Suprapubic skin (tissue), 4 donors: Measurements from ENCODE around the gene LONP2. TPM values are rescaled to one million over a fixed set of nuclear protein-coding genes. Genes with fewer than 3 reads are reported as not detected.

Experiments used
- DNase-seq, 2 donors: peaks; one replicate each; pipeline ENCODE4 v3.0.0-alpha.2; 2019; ENCODE audit warnings: low spot score in 2 of 2
- H3K27ac ChIP-seq: fragments of 200-600 bp; sonication (generic); one replicate; pipeline ENCODE4 v1.5.1; 2019
- H3K27me3 ChIP-seq: fragments of 200-600 bp; sonication (generic); one replicate; pipeline ENCODE4 v1.5.1; 2019
- H3K36me3 ChIP-seq: fragments of 200-600 bp; sonication (generic); one replicate; pipeline ENCODE4 v1.5.1; 2019
- H3K4me1 ChIP-seq: fragments of 200-600 bp; sonication (generic); one replicate; pipeline ENCODE4 v1.5.1; 2019
- H3K4me3 ChIP-seq: fragments of 200-600 bp; sonication (generic); one replicate; pipeline ENCODE4 v1.5.1; 2019; ENCODE audit warnings: mild to moderate bottlenecking
- H3K9me3 ChIP-seq: fragments of 200-600 bp; sonication (generic); one replicate; pipeline ENCODE4 v1.5.1; 2019
- EP300 ChIP-seq: sonication (generic); formaldehyde crosslinking; IDR thresholded peaks from one replicate; pipeline ENCODE4 v1.6.1; 2017; ENCODE audit warnings: antibody characterized with exemption
- POLR2A ChIP-seq, 2 donors: fragments of 450-650 bp; IDR thresholded peaks; one replicate each; pipeline ENCODE4 v1.6.1; 2017; ENCODE audit warnings: antibody characterized with exemption in 2 of 2, mild to moderate bottlenecking in 2 of 2, moderate library complexity in 2 of 2
- POLR2AphosphoS5 ChIP-seq, 3 donors: sonication (generic); formaldehyde crosslinking; IDR thresholded peaks; one replicate each; pipeline ENCODE4 v1.6.1; 2017; ENCODE audit warnings: antibody characterized with exemption in 3 of 3
- WGBS: methylation state at CpG from one replicate; pipeline ENCODE4 v1.1.5; 2018; 5-methylcytosine and 5-hydroxymethylcytosine counted together
- total RNA-seq, 4 donors: library from RNA; depleted of rRNA; stranded (reverse); fragments of >200 nt; gene quantifications; one replicate each; pipeline ENCODE4 v1.1.0, GENCODE V29; 2016
- TF ChIP-seq, protein P1 (sequence below), 2 donors: fragments of 200-600 bp in 1 of 2; fragments of 450-650 bp in 1 of 2; sonication (generic) in 1 of 2; IDR thresholded peaks; one replicate each; pipeline ENCODE4 v1.5.1; 2016 to 2019; ENCODE audit warnings: antibody characterized with exemption in 2 of 2, mild to moderate bottlenecking in 1 of 2, moderate library complexity in 1 of 2

The LONP2 gene
- total RNA-seq, 4 donors from 2014 or later: 39.6 to 97.9 (median 52.8) TPM

DNA sequence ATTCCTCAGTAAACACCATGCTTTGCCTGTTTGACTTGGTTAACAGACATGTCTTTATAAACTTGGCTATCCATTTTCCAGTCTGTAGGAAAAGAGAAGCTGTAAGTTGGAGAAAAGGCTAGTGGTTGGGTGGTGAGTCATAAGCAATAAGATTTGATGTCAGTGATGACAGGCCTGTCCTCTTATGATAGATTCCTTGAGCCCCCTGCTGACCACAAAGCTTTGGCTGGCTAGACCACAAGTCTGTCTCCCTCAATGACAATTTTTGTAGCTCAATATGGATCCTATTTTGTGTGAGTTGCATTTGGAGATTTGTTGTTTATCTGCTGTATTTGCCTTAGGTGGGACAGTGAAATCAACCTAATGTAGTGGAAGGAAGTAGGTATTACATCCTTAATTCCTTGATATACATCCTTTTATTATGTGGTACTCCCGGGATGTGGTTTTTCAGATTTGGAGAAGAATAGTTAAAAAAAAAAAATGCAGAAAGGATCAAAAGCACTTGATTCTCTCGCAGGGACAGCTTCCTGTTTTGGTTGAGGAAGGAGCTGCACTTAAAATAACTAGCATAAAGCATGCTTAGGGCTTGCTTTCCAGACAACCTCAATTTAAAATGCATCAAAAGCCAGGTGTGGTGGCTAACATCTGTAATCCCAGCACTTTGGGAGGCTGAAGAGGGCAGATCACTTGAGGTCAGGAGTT lies 73.7 kb downstream of the LONP2 start:
- Histone ChIP-seq H3K27me3 (no peaks in the 10 kb centered on the region), H3K4me3 (no peak overlapping the region), H3K4me1 (peaks cover 3% of the 10 kb centered on the region), H3K9me3 (no peaks in the 10 kb centered on the region), H3K27ac (no peak overlapping the region), H3K36me3 (peaks cover 22% of the 10 kb centered on the region)
- DNase-seq: no peak
- WGBS: 65% methylated on average over 2 of the region's 2 CpGs
- TF ChIP-seq, protein P1, sequence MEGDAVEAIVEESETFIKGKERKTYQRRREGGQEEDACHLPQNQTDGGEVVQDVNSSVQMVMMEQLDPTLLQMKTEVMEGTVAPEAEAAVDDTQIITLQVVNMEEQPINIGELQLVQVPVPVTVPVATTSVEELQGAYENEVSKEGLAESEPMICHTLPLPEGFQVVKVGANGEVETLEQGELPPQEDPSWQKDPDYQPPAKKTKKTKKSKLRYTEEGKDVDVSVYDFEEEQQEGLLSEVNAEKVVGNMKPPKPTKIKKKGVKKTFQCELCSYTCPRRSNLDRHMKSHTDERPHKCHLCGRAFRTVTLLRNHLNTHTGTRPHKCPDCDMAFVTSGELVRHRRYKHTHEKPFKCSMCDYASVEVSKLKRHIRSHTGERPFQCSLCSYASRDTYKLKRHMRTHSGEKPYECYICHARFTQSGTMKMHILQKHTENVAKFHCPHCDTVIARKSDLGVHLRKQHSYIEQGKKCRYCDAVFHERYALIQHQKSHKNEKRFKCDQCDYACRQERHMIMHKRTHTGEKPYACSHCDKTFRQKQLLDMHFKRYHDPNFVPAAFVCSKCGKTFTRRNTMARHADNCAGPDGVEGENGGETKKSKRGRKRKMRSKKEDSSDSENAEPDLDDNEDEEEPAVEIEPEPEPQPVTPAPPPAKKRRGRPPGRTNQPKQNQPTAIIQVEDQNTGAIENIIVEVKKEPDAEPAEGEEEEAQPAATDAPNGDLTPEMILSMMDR (IDR thresholded peaks at IDR 0.05): no peak
- TF ChIP-seq EP300: no peak
- TF ChIP-seq POLR2A (IDR thresholded peaks at IDR 0.05): no peak
- TF ChIP-seq POLR2AphosphoS5 (IDR thresholded peaks at IDR 0.05): no peak

DNA sequence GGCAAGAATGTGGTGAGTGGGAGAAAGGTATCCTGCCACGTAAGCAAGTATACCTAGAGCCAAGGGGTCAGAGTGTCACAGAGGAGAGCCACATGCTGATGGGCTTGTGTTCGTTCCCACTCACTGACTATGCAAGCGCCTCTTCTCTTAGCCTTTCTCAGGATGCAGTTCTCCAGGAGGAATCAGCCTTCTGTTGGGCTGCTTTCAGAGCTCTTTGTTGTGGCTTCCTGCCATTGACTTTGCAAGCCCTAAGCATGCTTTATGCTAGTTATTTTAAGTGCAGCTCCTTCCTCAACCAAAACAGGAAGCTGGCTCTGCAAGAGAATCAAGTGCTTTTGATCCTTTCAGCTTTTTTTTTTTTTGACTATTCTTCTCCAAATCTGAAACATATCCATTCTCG lies 74.5 kb downstream of the LONP2 start:
- Histone ChIP-seq H3K4me3 (no peak overlapping the region), H3K27ac (no peak overlapping the region), H3K9me3 (no peaks in the 10 kb centered on the region), H3K36me3 (peaks cover 17% of the 10 kb centered on the region), H3K4me1 (peaks cover 3% of the 10 kb centered on the region), H3K27me3 (no peaks in the 10 kb centered on the region)
- WGBS: 56% methylated on average over 4 of the region's 4 CpGs
- TF ChIP-seq EP300 (no peak), POLR2AphosphoS5 (IDR thresholded peaks at IDR 0.05) (no peak), POLR2A (IDR thresholded peaks at IDR 0.05) (no peak)
- TF ChIP-seq, protein P1 (IDR thresholded peaks at IDR 0.05): no peak
- no peak for DNase-seq

DNA sequence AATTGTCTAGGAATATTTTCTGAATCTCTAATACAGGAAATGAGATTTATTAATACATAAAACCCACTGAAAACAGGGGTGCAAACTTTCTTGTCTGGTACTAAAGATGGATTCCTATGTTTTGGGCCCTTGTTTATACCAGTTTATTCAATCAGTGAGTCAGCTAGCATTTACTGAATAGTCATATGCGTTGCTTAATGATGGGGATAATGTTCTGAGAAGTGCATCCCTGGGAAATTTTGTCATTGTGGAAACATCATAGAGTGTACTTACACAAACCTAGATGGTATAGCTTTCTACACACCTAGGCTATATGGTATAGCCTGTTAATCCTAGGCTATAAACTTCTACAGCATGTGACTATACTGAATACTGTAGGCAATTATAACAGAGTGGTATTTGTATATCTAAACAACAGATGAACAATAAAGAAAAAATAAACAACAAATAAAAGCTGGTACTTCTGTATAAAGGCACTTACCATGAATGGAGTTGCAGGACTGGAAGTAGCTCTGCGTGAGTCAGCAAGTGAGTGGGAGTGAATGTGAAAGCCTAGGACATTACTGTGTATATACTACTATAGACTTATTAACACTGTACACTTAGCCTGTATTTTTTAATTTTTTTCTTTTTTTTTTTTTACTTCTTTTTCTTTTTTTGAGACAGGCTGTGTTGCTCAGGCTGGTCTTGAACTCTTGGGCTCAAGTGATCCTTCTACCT lies 77.4 kb downstream of the LONP2 start:
- no peak for TF ChIP-seq POLR2A (IDR thresholded peaks at IDR 0.05)
- no peak for TF ChIP-seq EP300
- no peak for TF ChIP-seq POLR2AphosphoS5 (IDR thresholded peaks at IDR 0.05)
- TF ChIP-seq, protein P1 (IDR thresholded peaks at IDR 0.05): no peak
- Histone ChIP-seq H3K9me3 (no peaks in the 10 kb centered on the region), H3K4me1 (peaks cover 3% of the 10 kb centered on the region), H3K27me3 (no peaks in the 10 kb centered on the region), H3K4me3 (no peak overlapping the region), H3K36me3 (peaks cover 16% of the 10 kb centered on the region), H3K27ac (no peak overlapping the region)
- no peak for DNase-seq
- 80% methylated on average over 2 of the region's 2 CpGs for WGBS

DNA sequence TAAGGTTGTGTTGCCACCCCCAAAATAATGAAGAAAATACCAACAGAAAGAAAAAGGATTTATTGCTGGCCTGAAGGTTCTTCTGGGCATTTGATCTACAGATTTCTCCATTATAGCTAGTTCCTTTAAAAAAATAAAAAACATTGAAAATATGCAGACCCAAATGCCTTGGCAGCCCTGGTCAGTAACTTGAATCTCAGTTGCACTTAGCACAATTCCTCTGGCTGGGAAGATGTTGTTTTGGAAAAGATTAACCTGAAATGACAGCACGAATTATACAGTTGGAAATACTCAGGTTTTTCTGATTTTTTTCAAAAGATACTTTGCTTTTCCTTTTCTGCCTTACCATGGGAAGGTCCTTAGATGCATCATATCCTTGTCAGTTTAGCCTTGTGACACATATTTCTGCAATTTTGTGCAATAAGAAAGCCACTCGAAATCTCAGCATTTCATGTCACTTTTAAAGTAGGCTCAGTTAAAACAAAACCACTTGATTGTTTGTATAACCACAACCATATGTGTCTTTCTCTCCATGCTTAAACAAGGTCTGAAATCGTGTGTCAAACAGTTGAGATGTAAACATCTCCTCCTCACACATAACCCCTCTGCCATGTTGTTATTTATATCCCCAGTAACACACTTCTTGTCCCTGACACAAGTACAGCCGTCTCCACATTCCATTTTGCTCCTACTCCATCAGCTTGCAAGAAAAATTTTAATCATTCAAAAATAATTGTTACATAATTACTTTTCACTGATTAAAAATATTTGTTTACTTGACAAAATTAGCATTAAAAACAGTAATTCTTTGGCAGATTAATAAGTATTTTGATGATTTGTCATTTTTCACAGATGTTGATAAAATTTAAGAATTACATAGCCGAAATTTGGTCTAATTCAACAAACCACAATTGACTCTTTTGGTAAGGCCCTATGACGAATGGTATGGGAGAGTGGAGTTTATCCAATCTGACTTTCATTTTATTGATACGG lies 80.0 kb downstream of the LONP2 start:
- 78% methylated on average over 7 of the region's 7 CpGs for WGBS
- Histone ChIP-seq H3K27me3 (no peaks in the 10 kb centered on the region), H3K4me1 (peaks cover under 1% of the 10 kb centered on the region), H3K27ac (no peak overlapping the region), H3K9me3 (no peaks in the 10 kb centered on the region), H3K4me3 (no peak overlapping the region), H3K36me3 (peaks cover 11% of the 10 kb centered on the region)
- TF ChIP-seq EP300: no peak
- no peak for DNase-seq

DNA sequence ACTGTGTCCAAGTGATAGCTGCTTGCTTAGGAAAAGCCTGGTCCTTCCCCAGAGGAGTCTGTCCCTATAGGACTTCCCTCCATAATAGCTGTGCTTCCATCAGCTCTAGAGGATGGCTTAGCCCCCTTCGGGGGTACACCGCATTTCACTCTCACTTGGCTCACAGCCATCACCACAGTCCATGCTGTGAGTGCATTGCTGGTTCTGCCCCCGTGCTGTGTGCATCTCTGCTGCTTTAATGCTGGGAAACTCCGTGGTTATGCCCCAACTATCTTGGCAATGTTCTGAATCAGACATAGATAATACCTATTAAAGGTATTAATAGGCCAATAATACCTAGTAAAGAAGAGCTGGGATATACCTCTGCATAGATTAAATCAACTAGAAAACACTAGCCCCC lies 82.8 kb downstream of the LONP2 start:
- H3K4me3 ChIP-seq: no peak overlapping the region
- no peak for TF ChIP-seq POLR2AphosphoS5 (IDR thresholded peaks at IDR 0.05)
- TF ChIP-seq POLR2A (IDR thresholded peaks at IDR 0.05): no peak
- no peak for TF ChIP-seq EP300
- no peak for DNase-seq
- H3K4me1 ChIP-seq: peaks cover 14% of the 10 kb centered on the region
- no peaks in the 10 kb centered on the region for H3K9me3 ChIP-seq
- peaks cover 9% of the 10 kb centered on the region for H3K36me3 ChIP-seq
- no peaks in the 10 kb centered on the region for H3K27me3 ChIP-seq
- H3K27ac ChIP-seq: no peak overlapping the region
- 83% methylated on average over 4 of the region's 4 CpGs for WGBS
